GM19240 (cell line): ENCODE results near the gene PET100.

ENCODE experiments used
- DNase-seq: peaks from one replicate; pipeline ENCODE4 v3.0.0; 2011; ENCODE audit warnings: low spot score; ENCODE audit not compliant: insufficient read length

Gene PET100

GRCh38 chr19:7629347-7630054, at the start of gene PET100, which contains the start of gene XAB2:
TSS of gene PET100 (plus strand) at chr19:7629793. CDS start at chr19:7629834, 41 bp downstream.
TSS of gene XAB2 (minus strand) at chr19:7629545. CDS start at chr19:7629527, 18 bp downstream.
- peak; percentile 100 for DNase-seq

GRCh38 chr19:7582446-7582845, 47.1 kb upstream of the PET100 start:
- DNase-seq, result no peak

- no peak for DNase-seq
Measured at GRCh38 chr19:7589822-7590221, 39.8 kb upstream of the PET100 start.

GRCh38 chr19:7590256-7590655, 39.3 kb upstream of the PET100 start:
- DNase-seq, result no peak

- no peak for DNase-seq
Measured at GRCh38 chr19:7595466-7596133, 34.0 kb upstream of the PET100 start, which contains the start of gene CAMSAP3. TSS of gene CAMSAP3 (plus strand) at chr19:7595863. CDS start at chr19:7596003, 140 bp downstream.

- no peak for DNase-seq
Measured at GRCh38 chr19:7596211-7596937, 33.2 kb upstream of the PET100 start.

- no peak for DNase-seq
Measured at GRCh38 chr19:7597689-7598088, 31.9 kb upstream of the PET100 start.

GRCh38 chr19:7598180-7598579, 31.4 kb upstream of the PET100 start:
- no peak for DNase-seq

- DNase-seq, result no peak
Measured at GRCh38 chr19:7600721-7601120, 28.9 kb upstream of the PET100 start.

- DNase-seq, result no peak
Measured at GRCh38 chr19:7602240-7602934, 27.2 kb upstream of the PET100 start.

GRCh38 chr19:7602935-7603497, 26.6 kb upstream of the PET100 start:
- no peak for DNase-seq

- DNase-seq, result no peak
Measured at GRCh38 chr19:7603919-7604318, 25.7 kb upstream of the PET100 start.

GRCh38 chr19:7605490-7606222, 23.9 kb upstream of the PET100 start:
- no peak for DNase-seq

- no peak for DNase-seq
Measured at GRCh38 chr19:7606289-7606688, 23.3 kb upstream of the PET100 start.

- no peak for DNase-seq
Measured at GRCh38 chr19:7607212-7607873, 22.2 kb upstream of the PET100 start.

- DNase-seq, result no peak
Measured at GRCh38 chr19:7607874-7608560, 21.6 kb upstream of the PET100 start.

- DNase-seq, result no peak
Measured at GRCh38 chr19:7610491-7611240, 18.9 kb upstream of the PET100 start.

GRCh38 chr19:7611541-7612279, 17.9 kb upstream of the PET100 start:
- DNase-seq, result no peak
